ENCODE results near the gene ADORA1.

ADORA1 gene

GRCh38 chr1:203093754-203094410 lies 33.6 kb upstream of the ADORA1 start:
- no peak for DNase-seq (ENCODE audit: low read depth in 2 of 2)

GRCh38 chr1:203095061-203095690 lies 32.4 kb upstream of the ADORA1 start:
- no peak for DNase-seq (ENCODE audit: low read depth in 2 of 2)

- DNase-seq (ENCODE audit: low read depth in 2 of 2), result no peak
These were observed 31.0 kb upstream of the ADORA1 start for GRCh38 chr1:203096566-203096965.

- DNase-seq (ENCODE audit: low read depth in 2 of 2), result no peak
These were observed 30.5 kb upstream of the ADORA1 start for GRCh38 chr1:203097001-203097400.

GRCh38 chr1:203098445-203098844 lies 29.1 kb upstream of the ADORA1 start:
- no peak for DNase-seq (ENCODE audit: low read depth in 2 of 2)

- no peak for DNase-seq (ENCODE audit: low read depth in 2 of 2)
These were observed 28.5 kb upstream of the ADORA1 start for GRCh38 chr1:203098914-203099520.

GRCh38 chr1:203099805-203100515 lies 27.6 kb upstream of the ADORA1 start:
- DNase-seq (ENCODE audit: low read depth in 2 of 2), result no peak

GRCh38 chr1:203100516-203100869 lies 27.0 kb upstream of the ADORA1 start:
- no peak for DNase-seq (ENCODE audit: low read depth in 2 of 2)

- DNase-seq (ENCODE audit: low read depth in 2 of 2), result no peak
These were observed 25.5 kb upstream of the ADORA1 start for GRCh38 chr1:203101813-203102634.

GRCh38 chr1:203103216-203103615 lies 24.3 kb upstream of the ADORA1 start:
- no peak for DNase-seq (ENCODE audit: low read depth in 2 of 2)

- DNase-seq (ENCODE audit: low read depth in 2 of 2), result no peak
These were observed 23.6 kb upstream of the ADORA1 start for GRCh38 chr1:203103829-203104495.

- no peak for DNase-seq (ENCODE audit: low read depth in 2 of 2)
These were observed 22.6 kb upstream of the ADORA1 start for GRCh38 chr1:203104789-203105390.

- DNase-seq (ENCODE audit: low read depth in 2 of 2), result no peak
These were observed 15.1 kb upstream of the ADORA1 start for GRCh38 chr1:203112475-203112874.

GRCh38 chr1:203113308-203113707 lies 14.2 kb upstream of the ADORA1 start:
- DNase-seq (ENCODE audit: low read depth in 2 of 2), result no peak

GRCh38 chr1:203114202-203114601 lies 13.3 kb upstream of the ADORA1 start:
- DNase-seq (ENCODE audit: low read depth in 2 of 2), result no peak

- DNase-seq (ENCODE audit: low read depth in 2 of 2), result no peak
These were observed 11.3 kb upstream of the ADORA1 start for GRCh38 chr1:203116091-203116820.

GRCh38 chr1:203117611-203118575 lies 9.6 kb upstream of the ADORA1 start:
- DNase-seq (ENCODE audit: low read depth in 2 of 2), result no peak

GRCh38 chr1:203120325-203121153 lies 7.0 kb upstream of the ADORA1 start:
- DNase-seq (ENCODE audit: low read depth in 2 of 2), result no peak
